Liver (tissue), 3 donors: ENCODE data around the gene NRG4.
"Not testable (repeated sequence)": the region's sequence is repeated elsewhere in the genome, so short reads cannot be mapped to it uniquely, and the experiment has no call there.

Experiments used
- EGR1 ChIP-seq, 2 donors: IDR thresholded peaks; 2 replicates each; pipeline ENCODE4 v1.6.1; 2016 to 2018; ENCODE audit warnings: antibody characterized with exemption in 2 of 2, low read depth in 2 of 2
- FOXA1 ChIP-seq: IDR thresholded peaks from 2 replicates; pipeline ENCODE4 v1.6.1; 2016; ENCODE audit warnings: antibody characterized with exemption
- GABPA ChIP-seq, 2 donors: IDR thresholded peaks in 1 of 2; conservative IDR thresholded peaks in 1 of 2; 2 replicates each; pipeline ENCODE4 v1.6.1; 2016; ENCODE audit warnings: antibody characterized with exemption in 2 of 2, mild to moderate bottlenecking in 1 of 2, moderate library complexity in 1 of 2
- JUND ChIP-seq, 2 donors: IDR thresholded peaks; 2 replicates each; pipeline ENCODE4 v1.6.1; 2016; ENCODE audit warnings: antibody characterized with exemption in 2 of 2
- MAX ChIP-seq: IDR thresholded peaks from 2 replicates; pipeline ENCODE4 v1.6.1; 2016; ENCODE audit warnings: antibody characterized with exemption
- RAD21 ChIP-seq, 2 donors: IDR thresholded peaks; 2 replicates each; pipeline ENCODE4 v1.6.1; 2016; ENCODE audit warnings: antibody characterized with exemption in 2 of 2, mild to moderate bottlenecking in 2 of 2
- REST ChIP-seq: IDR thresholded peaks from 2 replicates; pipeline ENCODE4 v1.6.1; 2016; ENCODE audit warnings: antibody characterized with exemption, mild to moderate bottlenecking
- RXRA ChIP-seq, 2 donors: IDR thresholded peaks; 2 replicates each; pipeline ENCODE4 v1.6.1; 2017 to 2018; ENCODE audit warnings: antibody characterized with exemption in 2 of 2, mild to moderate bottlenecking in 1 of 2
- SP1 ChIP-seq: IDR thresholded peaks from 2 replicates; pipeline ENCODE4 v1.6.1; 2018; ENCODE audit warnings: antibody characterized with exemption, mild to moderate bottlenecking
- TAF1 ChIP-seq: conservative IDR thresholded peaks from 2 replicates; pipeline ENCODE4 v1.6.1; 2016; ENCODE audit warnings: antibody characterized with exemption, mild to moderate bottlenecking
- YY1 ChIP-seq: IDR thresholded peaks from 2 replicates; pipeline ENCODE4 v1.6.1; 2016; ENCODE audit warnings: antibody characterized with exemption, mild to moderate bottlenecking
- TF ChIP-seq, protein P1 (sequence below): fragments of 150-350 bp; IDR thresholded peaks from 2 replicates; pipeline ENCODE4 v1.5.1; 2017; ENCODE audit warnings: improper control_type of control experiment, low read depth, low read length; ENCODE audit not compliant: missing input control
- TF ChIP-seq, protein P2 (sequence below): IDR thresholded peaks from 2 replicates; pipeline ENCODE4 v1.6.1; 2016; ENCODE audit warnings: antibody characterized with exemption
- donor health status: healthy.
- donor health status: healthy.

GRCh38 chr15:75976766-75977165 lies 35.5 kb downstream of the NRG4 start:
- TF ChIP-seq, protein P1, sequence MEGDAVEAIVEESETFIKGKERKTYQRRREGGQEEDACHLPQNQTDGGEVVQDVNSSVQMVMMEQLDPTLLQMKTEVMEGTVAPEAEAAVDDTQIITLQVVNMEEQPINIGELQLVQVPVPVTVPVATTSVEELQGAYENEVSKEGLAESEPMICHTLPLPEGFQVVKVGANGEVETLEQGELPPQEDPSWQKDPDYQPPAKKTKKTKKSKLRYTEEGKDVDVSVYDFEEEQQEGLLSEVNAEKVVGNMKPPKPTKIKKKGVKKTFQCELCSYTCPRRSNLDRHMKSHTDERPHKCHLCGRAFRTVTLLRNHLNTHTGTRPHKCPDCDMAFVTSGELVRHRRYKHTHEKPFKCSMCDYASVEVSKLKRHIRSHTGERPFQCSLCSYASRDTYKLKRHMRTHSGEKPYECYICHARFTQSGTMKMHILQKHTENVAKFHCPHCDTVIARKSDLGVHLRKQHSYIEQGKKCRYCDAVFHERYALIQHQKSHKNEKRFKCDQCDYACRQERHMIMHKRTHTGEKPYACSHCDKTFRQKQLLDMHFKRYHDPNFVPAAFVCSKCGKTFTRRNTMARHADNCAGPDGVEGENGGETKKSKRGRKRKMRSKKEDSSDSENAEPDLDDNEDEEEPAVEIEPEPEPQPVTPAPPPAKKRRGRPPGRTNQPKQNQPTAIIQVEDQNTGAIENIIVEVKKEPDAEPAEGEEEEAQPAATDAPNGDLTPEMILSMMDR, result not testable (repeated sequence)
- TF ChIP-seq SP1; REST; YY1; JUND (IDR thresholded peaks at IDR 0.05); GABPA (IDR thresholded peaks at IDR 0.05 in 1 of 2, conservative IDR thresholded peaks at IDR 0.05 in 1 of 2); EGR1 (IDR thresholded peaks at IDR 0.05; ENCODE audit: low read depth in 2 of 2); MAX; TAF1; RXRA (IDR thresholded peaks at IDR 0.05); RAD21 (IDR thresholded peaks at IDR 0.05); FOXA1: not testable (repeated sequence)
- TF ChIP-seq, protein P2, sequence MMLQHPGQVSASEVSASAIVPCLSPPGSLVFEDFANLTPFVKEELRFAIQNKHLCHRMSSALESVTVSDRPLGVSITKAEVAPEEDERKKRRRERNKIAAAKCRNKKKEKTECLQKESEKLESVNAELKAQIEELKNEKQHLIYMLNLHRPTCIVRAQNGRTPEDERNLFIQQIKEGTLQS, result not testable (repeated sequence)
